Smooth muscle cell of the brain vasculature (primary cell): ENCODE results near the gene A2ML1.
"Not testable (repeated sequence)": the region's sequence is repeated elsewhere in the genome, so short reads cannot be mapped to it uniquely, and the experiment has no call there.

Source experiments
- DNase-seq: peaks from one replicate; pipeline ENCODE4 v3.0.0-alpha.2; 2012; ENCODE audit warnings: low read depth, low spot score

Gene A2ML1

GRCh38 chr12:8822298-8822697 is at the start of gene A2ML1:
Gene A2ML1 (plus strand): TSS chr12:8822621. CDS start chr12:8822652, 31 bp downstream.
- DNase-seq = no peak

- no peak for DNase-seq
Measured at GRCh38 chr12:8773461-8773860, 49.0 kb upstream of the A2ML1 start.

GRCh38 chr12:8779281-8779680 is 43.1 kb upstream of the A2ML1 start:
- DNase-seq = no peak

GRCh38 chr12:8779862-8780261 is 42.6 kb upstream of the A2ML1 start:
- no peak for DNase-seq

- DNase-seq = peak; percentile 4
Measured at GRCh38 chr12:8780389-8780788, 42.0 kb upstream of the A2ML1 start.

- no peak for DNase-seq
Measured at GRCh38 chr12:8781381-8782127, 40.9 kb upstream of the A2ML1 start.

GRCh38 chr12:8784290-8784888 is 38.0 kb upstream of the A2ML1 start:
- no peak for DNase-seq

GRCh38 chr12:8785499-8785898 is 36.9 kb upstream of the A2ML1 start:
- no peak for DNase-seq

GRCh38 chr12:8787206-8787605 is 35.2 kb upstream of the A2ML1 start:
- DNase-seq = not testable (repeated sequence)

GRCh38 chr12:8788706-8789105 is 33.7 kb upstream of the A2ML1 start:
- DNase-seq = not testable (repeated sequence)

- DNase-seq = not testable (repeated sequence)
Measured at GRCh38 chr12:8789341-8790013, 32.9 kb upstream of the A2ML1 start.

- not testable (repeated sequence) for DNase-seq
Measured at GRCh38 chr12:8793226-8793625, 29.2 kb upstream of the A2ML1 start.

- DNase-seq = not testable (repeated sequence)
Measured at GRCh38 chr12:8794611-8795010, 27.8 kb upstream of the A2ML1 start.

- no peak for DNase-seq
Measured at GRCh38 chr12:8796831-8797626, 25.4 kb upstream of the A2ML1 start.

- DNase-seq = not testable (repeated sequence)
Measured at GRCh38 chr12:8801213-8801612, 21.2 kb upstream of the A2ML1 start.

GRCh38 chr12:8804833-8805232 is 17.6 kb upstream of the A2ML1 start:
- DNase-seq = not testable (repeated sequence)

- not testable (repeated sequence) for DNase-seq
Measured at GRCh38 chr12:8805487-8805886, 16.9 kb upstream of the A2ML1 start.

GRCh38 chr12:8807084-8807483 is 15.3 kb upstream of the A2ML1 start:
- not testable (repeated sequence) for DNase-seq

GRCh38 chr12:8810112-8810511 is 12.3 kb upstream of the A2ML1 start:
- DNase-seq = not testable (repeated sequence)

- no peak for DNase-seq
Measured at GRCh38 chr12:8813572-8814357, 8.7 kb upstream of the A2ML1 start.

- DNase-seq = no peak
Measured at GRCh38 chr12:8816448-8817050, 5.9 kb upstream of the A2ML1 start.
